ENCODE measurements around the gene ALB. TPM values are rescaled to one million over a fixed set of nuclear protein-coding genes. Genes with fewer than 3 reads are reported as not detected.

Gene ALB
- polyA plus RNA-seq, 3 donors = not detected

- TF ChIP-seq, protein P1, sequence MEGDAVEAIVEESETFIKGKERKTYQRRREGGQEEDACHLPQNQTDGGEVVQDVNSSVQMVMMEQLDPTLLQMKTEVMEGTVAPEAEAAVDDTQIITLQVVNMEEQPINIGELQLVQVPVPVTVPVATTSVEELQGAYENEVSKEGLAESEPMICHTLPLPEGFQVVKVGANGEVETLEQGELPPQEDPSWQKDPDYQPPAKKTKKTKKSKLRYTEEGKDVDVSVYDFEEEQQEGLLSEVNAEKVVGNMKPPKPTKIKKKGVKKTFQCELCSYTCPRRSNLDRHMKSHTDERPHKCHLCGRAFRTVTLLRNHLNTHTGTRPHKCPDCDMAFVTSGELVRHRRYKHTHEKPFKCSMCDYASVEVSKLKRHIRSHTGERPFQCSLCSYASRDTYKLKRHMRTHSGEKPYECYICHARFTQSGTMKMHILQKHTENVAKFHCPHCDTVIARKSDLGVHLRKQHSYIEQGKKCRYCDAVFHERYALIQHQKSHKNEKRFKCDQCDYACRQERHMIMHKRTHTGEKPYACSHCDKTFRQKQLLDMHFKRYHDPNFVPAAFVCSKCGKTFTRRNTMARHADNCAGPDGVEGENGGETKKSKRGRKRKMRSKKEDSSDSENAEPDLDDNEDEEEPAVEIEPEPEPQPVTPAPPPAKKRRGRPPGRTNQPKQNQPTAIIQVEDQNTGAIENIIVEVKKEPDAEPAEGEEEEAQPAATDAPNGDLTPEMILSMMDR (IDR thresholded peaks at IDR 0.05) = no peak
- no peaks in the 10 kb centered on the region for H3K79me2 ChIP-seq (ENCODE audit: insufficient read depth, low read length)
- no peaks in the 10 kb centered on the region for H3K4me1 ChIP-seq (ENCODE audit: control insufficient read depth in 1 of 2, insufficient read depth in 2 of 2, low read length in 2 of 2)
- H3K27ac ChIP-seq (ENCODE audit: low read depth in 1 of 2, low read length in 2 of 2) = no peak overlapping the region
- no peak overlapping the region for H3K27ac Mint-ChIP-seq
- H3K4me3 ChIP-seq (replicated peaks in 1 of 3; ENCODE audit: low read depth in 2 of 3, low read length in 3 of 3) = no peak overlapping the region
- no peak overlapping the region for H3K4me2 ChIP-seq (replicated peaks; ENCODE audit: extremely low read depth, low read length, poor library complexity, severe bottlenecking)
- no CpG with 5 or more reads among the region's 3 CpGs for WGBS (ENCODE audit: insufficient coverage)
- no peak overlapping the region for H3K4me3 Mint-ChIP-seq
- no peaks in the 10 kb centered on the region for H3K27me3 Mint-ChIP-seq (ENCODE audit: low read depth in 3 of 3)
- no peak overlapping the region for H2AFZ ChIP-seq (ENCODE audit: insufficient read depth, low read depth, low read length, poor library complexity, severe bottlenecking)
- no peaks in the 10 kb centered on the region for H3K27me3 ChIP-seq (ENCODE audit: control insufficient read depth in 2 of 2, insufficient read depth in 2 of 2, low read length in 2 of 2)
- H3K9ac ChIP-seq (ENCODE audit: insufficient read depth, low read length, poor library complexity, severe bottlenecking) = no peak overlapping the region
- intact Hi-C loops (cut with micrococcal nuclease) = no loop called here
- no peaks in the 10 kb centered on the region for H3K4me1 Mint-ChIP-seq
- no peaks in the 10 kb centered on the region for H3K36me3 ChIP-seq (replicated peaks in 1 of 2; ENCODE audit: control insufficient read depth in 1 of 2, insufficient read depth in 2 of 2, low read length in 2 of 2)
- H3K36me3 Mint-ChIP-seq = no peaks in the 10 kb centered on the region
- H3K9me3 ChIP-seq (replicated peaks in 1 of 2; ENCODE audit: control insufficient read depth in 1 of 2, insufficient read depth in 1 of 2, low read length in 2 of 2) = no peaks in the 10 kb centered on the region
- no peaks in the 10 kb centered on the region for H4K20me1 ChIP-seq (ENCODE audit: insufficient read depth, low read length)
- H3K9me3 Mint-ChIP-seq = peaks cover 0 to 2% (median 0%) of the 10 kb centered on the region in 7 donors
- DNase-seq = no peak
Observed at GRCh38 chr4:73410916-73411730, 7.0 kb downstream of the ALB start.

GRCh38 chr4:73411731-73412414, 7.8 kb downstream of the ALB start:
- no peak overlapping the region for H3K4me3 ChIP-seq (replicated peaks in 1 of 3; ENCODE audit: low read depth in 2 of 3, low read length in 3 of 3)
- H4K20me1 ChIP-seq (ENCODE audit: insufficient read depth, low read length) = no peaks in the 10 kb centered on the region
- H3K4me2 ChIP-seq (replicated peaks; ENCODE audit: extremely low read depth, low read length, poor library complexity, severe bottlenecking) = no peak overlapping the region
- 94% methylated on average over 6 of the region's 8 CpGs for WGBS (ENCODE audit: insufficient coverage)
- H3K9me3 ChIP-seq (replicated peaks in 1 of 2; ENCODE audit: control insufficient read depth in 1 of 2, insufficient read depth in 1 of 2, low read length in 2 of 2) = no peaks in the 10 kb centered on the region
- no peak overlapping the region for H3K4me3 Mint-ChIP-seq
- no peaks in the 10 kb centered on the region for H3K36me3 Mint-ChIP-seq
- H3K27me3 Mint-ChIP-seq (ENCODE audit: low read depth in 3 of 3) = no peaks in the 10 kb centered on the region
- H3K4me1 Mint-ChIP-seq = no peaks in the 10 kb centered on the region
- no peak overlapping the region for H3K9ac ChIP-seq (ENCODE audit: insufficient read depth, low read length, poor library complexity, severe bottlenecking)
- no peak overlapping the region for H3K27ac Mint-ChIP-seq
- intact Hi-C loops (cut with micrococcal nuclease) = no loop called here
- no peak overlapping the region for H2AFZ ChIP-seq (ENCODE audit: insufficient read depth, low read depth, low read length, poor library complexity, severe bottlenecking)
- TF ChIP-seq, protein P1 (IDR thresholded peaks at IDR 0.05) = no peak
- H3K9me3 Mint-ChIP-seq = peaks cover 0 to 2% (median 0%) of the 10 kb centered on the region in 7 donors
- DNase-seq = no peak
- H3K4me1 ChIP-seq (ENCODE audit: control insufficient read depth in 1 of 2, insufficient read depth in 2 of 2, low read length in 2 of 2) = no peaks in the 10 kb centered on the region
- no peaks in the 10 kb centered on the region for H3K79me2 ChIP-seq (ENCODE audit: insufficient read depth, low read length)
- no peak overlapping the region for H3K27ac ChIP-seq (ENCODE audit: low read depth in 1 of 2, low read length in 2 of 2)
- H3K36me3 ChIP-seq (replicated peaks in 1 of 2; ENCODE audit: control insufficient read depth in 1 of 2, insufficient read depth in 2 of 2, low read length in 2 of 2) = no peaks in the 10 kb centered on the region
- H3K27me3 ChIP-seq (ENCODE audit: control insufficient read depth in 2 of 2, insufficient read depth in 2 of 2, low read length in 2 of 2) = no peaks in the 10 kb centered on the region
